ENCODE data around the gene TCIRG1. TPM values are rescaled to one million over a fixed set of nuclear protein-coding genes. Genes with fewer than 3 reads are reported as not detected.

Gene TCIRG1
- total RNA-seq, 1 experiment from 2014 or later = 203 TPM

DNA sequence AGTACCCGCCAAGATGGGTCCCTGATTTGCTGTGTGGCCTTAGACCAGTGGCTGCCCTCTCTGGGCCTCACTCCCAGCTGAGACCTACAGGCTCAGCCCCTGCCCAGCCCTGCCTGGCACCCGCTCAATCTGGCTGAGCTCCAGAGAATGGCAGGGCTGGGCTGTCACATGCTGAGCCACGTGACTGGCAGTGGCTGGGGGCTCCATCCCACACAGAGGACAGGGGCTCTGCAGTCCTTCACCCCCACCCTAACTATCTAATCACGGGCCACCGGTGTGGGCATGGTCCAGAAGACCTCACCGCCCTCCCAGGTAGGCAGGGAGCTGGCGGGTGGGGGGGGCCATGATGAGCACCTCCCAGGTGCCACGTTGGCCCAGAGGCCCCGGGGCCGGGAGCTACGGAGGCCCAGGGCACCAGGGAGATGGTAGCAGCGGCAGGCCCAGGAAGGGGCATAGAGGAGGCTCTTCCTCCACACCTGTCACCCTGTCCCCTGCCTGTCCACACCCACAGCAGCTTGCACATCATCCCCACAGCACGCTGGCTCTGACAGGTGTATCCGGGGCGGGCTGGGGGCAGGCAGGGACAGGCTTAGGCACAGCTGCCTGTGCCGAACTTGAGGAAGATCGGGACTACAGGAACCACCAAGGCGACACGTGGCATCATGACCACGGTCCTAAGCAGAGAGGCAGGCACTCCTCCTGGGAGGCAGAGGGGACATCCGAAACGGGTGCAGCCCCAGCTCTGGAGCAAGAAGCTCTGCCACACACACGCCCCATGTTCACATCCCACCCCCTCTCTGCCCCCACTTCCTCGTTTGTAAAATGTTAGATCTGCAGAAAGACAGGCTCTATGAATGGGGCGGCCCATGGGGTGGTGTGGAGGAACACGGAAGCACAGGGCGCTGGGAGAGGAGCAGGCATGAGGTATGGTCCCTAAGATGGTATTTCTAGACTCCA is 30.2 kb upstream of the TCIRG1 start:
- H3F3A ChIP-seq (ENCODE audit: low read length, unreplicated experiment) = peaks cover 7% of the 10 kb centered on the region
- no peaks in the 10 kb centered on the region for H4K20me1 ChIP-seq (ENCODE audit: low read length)
- H3K9me3 ChIP-seq (ENCODE audit: low read length) = no peaks in the 10 kb centered on the region
- H3K9me2 ChIP-seq (replicated peaks; ENCODE audit: low read length) = no peaks in the 10 kb centered on the region
- H3K4me2 ChIP-seq (ENCODE audit: low read length) = no peak overlapping the region
- H3K4me3 ChIP-seq (ENCODE audit: low read length) = no peak overlapping the region
- H3K36me3 ChIP-seq (ENCODE audit: low read depth, low read length) = no peaks in the 10 kb centered on the region
- no peaks in the 10 kb centered on the region for H3K27me3 ChIP-seq (ENCODE audit: low read length)
- no peak for DNase-seq
- H3K9ac ChIP-seq (ENCODE audit: low read length) = no peak overlapping the region
- H2AFZ ChIP-seq (ENCODE audit: low read length) = no peak overlapping the region
- TF ChIP-seq, protein P1, sequence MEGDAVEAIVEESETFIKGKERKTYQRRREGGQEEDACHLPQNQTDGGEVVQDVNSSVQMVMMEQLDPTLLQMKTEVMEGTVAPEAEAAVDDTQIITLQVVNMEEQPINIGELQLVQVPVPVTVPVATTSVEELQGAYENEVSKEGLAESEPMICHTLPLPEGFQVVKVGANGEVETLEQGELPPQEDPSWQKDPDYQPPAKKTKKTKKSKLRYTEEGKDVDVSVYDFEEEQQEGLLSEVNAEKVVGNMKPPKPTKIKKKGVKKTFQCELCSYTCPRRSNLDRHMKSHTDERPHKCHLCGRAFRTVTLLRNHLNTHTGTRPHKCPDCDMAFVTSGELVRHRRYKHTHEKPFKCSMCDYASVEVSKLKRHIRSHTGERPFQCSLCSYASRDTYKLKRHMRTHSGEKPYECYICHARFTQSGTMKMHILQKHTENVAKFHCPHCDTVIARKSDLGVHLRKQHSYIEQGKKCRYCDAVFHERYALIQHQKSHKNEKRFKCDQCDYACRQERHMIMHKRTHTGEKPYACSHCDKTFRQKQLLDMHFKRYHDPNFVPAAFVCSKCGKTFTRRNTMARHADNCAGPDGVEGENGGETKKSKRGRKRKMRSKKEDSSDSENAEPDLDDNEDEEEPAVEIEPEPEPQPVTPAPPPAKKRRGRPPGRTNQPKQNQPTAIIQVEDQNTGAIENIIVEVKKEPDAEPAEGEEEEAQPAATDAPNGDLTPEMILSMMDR (conservative IDR thresholded peaks at IDR 0.05; ENCODE audit: low read depth, low read length) = no peak
- TF ChIP-seq EZH2phosphoT487 (IDR thresholded peaks at IDR 0.05; ENCODE audit: borderline replicate concordance, low read length) (no peak), EZH2 (IDR thresholded peaks at IDR 0.05; ENCODE audit: low read length, unreplicated experiment) (no peak)
- ATAC-seq = no peak
- ChIA-PET POLR2A (ENCODE audit: unreplicated experiment) (no interaction called here), CTCF (no interaction called here)
- H3K79me2 ChIP-seq (ENCODE audit: low read length) = peaks cover 24% of the 10 kb centered on the region
- H3K27ac ChIP-seq (ENCODE audit: low read length) = peak overlapping the region; percentile 96; the same call in 1 of the 2 replicates
- BruUV-seq (replicated peaks) = no TSS peak
- intact Hi-C loops (cut with micrococcal nuclease) = loop anchor here (1.0 kb wide), 1 partner anchor 13 kb away; no protein-coding TSS in a partner anchor
- peaks cover 52% of the 10 kb centered on the region for H3K4me1 ChIP-seq (ENCODE audit: insufficient read depth, low read length)

DNA sequence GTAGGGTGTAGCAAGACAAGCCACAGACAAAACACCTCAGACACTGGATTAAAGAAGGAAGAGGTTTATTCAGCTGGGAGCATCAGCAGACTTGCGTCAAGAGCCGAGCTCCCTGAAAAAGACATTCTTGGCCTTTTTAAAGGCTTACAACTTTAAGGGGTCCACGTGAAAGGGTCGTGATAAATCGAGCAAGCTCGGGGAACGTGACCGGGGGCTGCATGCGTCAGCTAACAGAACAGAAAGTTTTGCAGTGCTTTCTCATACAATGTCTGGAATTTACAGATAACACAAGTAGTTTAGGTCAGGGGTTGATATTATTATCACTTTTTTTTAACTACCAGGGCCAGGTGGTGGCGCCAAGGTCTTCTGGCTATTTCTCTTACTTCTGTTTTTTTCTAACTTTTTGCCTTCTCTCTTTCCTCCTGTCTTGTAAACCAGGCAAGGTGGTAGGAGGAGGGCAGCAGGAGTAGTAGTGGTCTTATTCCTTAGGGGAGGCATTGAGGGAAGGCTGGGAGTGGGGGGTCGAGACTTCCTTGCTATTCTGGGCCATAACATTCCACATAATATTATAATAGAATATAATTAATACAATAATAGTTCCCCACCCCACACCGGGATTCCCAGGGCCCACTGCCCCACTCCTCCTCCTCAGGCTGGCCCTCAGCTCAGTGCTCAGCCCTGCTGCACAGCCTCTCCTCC is 29.3 kb upstream of the TCIRG1 start:
- peak overlapping the region; percentile 65 for H3K4me3 ChIP-seq (ENCODE audit: low read length)
- no peaks in the 10 kb centered on the region for H3K36me3 ChIP-seq (ENCODE audit: low read depth, low read length)
- no peaks in the 10 kb centered on the region for H4K20me1 ChIP-seq (ENCODE audit: low read length)
- DNase-seq (peak; percentile 67), ATAC-seq (no peak; the same call in 1 of the 2 replicates)
- no peaks in the 10 kb centered on the region for H3K27me3 ChIP-seq (ENCODE audit: low read length)
- CTCF ChIA-PET = interaction anchor here (1.2 to 1.5 kb wide), 2 partner anchors 11 to 162 kb away, joined by 3 to 5 read pairs; no protein-coding TSS in a partner anchor
- peaks cover 24% of the 10 kb centered on the region for H3K79me2 ChIP-seq (ENCODE audit: low read length)
- POLR2A ChIA-PET (ENCODE audit: unreplicated experiment) = interaction anchor here (0.7 kb wide), 2 partner anchors 10 to 299 kb away, joined by 3 read pairs; no protein-coding TSS in a partner anchor
- peaks cover 56% of the 10 kb centered on the region for H3K4me1 ChIP-seq (ENCODE audit: insufficient read depth, low read length)
- peak overlapping the region; percentile 85 for H3K4me2 ChIP-seq (ENCODE audit: low read length)
- TF ChIP-seq EZH2 (IDR thresholded peaks at IDR 0.05; ENCODE audit: low read length, unreplicated experiment) = no peak
- TF ChIP-seq, protein P1 (conservative IDR thresholded peaks at IDR 0.05; ENCODE audit: low read depth, low read length) = peak; percentile 65
- intact Hi-C loops (cut with micrococcal nuclease) = loop anchor here (1.0 to 10.0 kb wide), 2 partner anchors 12 to 205 kb away; partner anchors contain the start of gene KMT5B
- BruUV-seq (replicated peaks) = no TSS peak
- no peaks in the 10 kb centered on the region for H3K9me3 ChIP-seq (ENCODE audit: low read length)
- peak overlapping the region; percentile 52 for H2AFZ ChIP-seq (ENCODE audit: low read length)
- H3K27ac ChIP-seq (ENCODE audit: low read length) = peak overlapping the region; percentile 96
- H3K9ac ChIP-seq (ENCODE audit: low read length) = peak overlapping the region; percentile 79
- H3F3A ChIP-seq (ENCODE audit: low read length, unreplicated experiment) = peaks cover 12% of the 10 kb centered on the region
- H3K9me2 ChIP-seq (replicated peaks; ENCODE audit: low read length) = no peaks in the 10 kb centered on the region

All from PC-3 (cell line).